Measurements from ENCODE around the gene ZGPAT.

Gene ZGPAT

DNA sequence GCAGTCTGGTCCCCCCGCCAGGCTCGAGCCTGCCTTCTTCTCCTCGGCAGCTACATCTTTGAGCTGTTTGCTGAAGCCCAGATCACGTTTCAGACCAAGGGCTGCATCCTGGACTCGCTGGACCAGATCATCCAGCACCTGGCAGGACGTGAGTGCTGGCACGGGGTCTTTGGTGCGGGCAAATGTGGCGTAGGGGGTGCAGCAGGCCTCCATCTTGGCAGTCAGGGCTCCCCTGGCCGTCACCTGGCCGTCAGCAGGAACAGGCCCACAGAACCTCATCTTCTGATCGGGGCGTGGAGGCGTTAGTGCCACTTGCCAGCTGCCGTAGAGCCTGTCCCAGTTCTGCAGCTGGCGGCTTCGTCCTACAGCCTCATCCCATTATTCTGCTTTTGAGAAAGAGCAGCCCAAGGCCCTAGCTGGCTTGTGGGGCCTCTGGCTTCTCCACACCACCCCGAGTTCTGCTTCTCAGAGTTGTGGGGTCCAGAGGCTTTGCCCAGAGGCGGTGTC, 28.0 kb upstream of the ZGPAT start:
- no peak for DNase-seq

DNA sequence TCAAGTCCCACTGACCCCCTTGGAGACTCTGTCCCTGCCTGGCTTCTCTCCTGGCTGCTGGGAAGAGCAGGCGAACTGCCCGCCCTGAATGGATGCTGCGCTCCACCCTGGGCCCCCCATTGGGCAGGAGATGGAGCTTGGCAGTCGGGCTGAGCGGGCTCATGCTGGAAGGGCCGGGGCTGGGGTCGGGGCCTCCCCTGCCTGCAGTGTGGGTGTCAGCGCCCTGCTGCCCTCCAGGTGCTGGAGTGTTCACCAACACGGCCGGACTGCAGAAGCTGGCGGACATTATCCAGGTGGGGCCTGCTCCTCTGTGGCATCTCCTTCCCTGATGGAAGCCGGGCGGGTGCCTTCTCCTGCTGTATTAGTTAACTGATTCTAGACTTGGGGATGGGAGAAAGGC, 27.4 kb upstream of the ZGPAT start:
- no peak for DNase-seq

DNA sequence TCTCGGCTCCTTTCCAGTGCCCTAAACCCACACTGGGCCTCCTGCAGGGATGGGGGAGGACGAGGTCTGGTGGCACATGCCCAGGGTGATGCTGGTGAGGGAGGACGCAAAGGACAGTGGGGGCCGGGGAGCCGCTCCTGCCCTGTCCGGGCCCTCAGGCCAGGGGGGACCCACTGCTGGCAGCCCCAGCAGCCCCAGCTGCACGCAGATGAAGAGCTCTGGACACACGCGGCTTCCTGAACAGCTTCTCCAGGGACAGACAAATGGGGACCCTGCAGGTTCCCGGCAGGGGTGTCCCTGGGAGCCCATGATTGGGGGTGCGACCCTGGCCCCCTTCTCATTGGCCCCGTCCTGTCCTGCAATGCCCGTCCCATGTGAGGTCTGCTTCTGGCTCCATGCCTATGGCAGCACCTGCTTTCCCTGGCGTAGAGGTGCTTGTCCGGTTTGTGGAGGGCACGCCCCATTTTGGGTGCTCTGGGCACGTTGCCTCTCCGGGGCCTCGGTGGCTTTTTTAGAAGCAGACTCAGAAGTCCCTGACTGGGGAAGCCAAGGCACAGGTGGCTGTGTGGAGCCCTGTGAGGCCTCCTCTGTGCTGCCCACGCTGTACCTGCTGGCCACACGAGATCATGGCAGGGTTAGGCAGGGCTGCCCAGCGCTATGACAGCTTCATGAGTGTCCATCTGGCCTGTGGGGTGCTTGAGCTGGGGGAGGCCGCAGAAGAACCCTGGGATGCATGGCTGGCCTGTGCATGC, 26.8 kb upstream of the ZGPAT start:
- DNase-seq = no peak

DNA sequence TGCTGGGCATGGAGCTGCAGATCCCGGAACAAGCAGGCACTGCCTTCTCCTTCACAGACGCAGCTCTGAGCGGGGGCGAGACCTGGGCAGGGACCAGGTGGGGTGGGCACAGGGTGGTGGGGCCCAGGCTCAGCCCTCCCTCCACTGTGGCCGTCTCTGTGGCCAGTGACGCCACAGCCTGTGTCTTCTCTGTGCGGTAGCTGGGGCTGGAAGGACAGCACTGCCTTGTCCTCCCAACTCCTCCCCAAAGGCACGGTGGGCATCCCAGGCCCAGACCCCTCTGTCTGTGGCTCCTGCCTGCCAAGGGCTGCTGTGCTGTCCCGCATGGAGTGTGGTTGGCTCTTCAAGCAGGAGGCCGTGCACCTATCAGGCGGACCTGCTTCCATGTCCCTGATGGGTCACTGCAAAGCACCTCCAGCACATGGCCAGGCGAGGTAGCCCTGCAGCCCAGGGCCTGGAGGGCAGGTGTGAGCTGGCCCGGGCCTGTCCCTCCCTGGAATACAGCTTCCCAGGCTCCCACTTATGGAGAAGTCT, 26.2 kb upstream of the ZGPAT start:
- DNase-seq = no peak

DNA sequence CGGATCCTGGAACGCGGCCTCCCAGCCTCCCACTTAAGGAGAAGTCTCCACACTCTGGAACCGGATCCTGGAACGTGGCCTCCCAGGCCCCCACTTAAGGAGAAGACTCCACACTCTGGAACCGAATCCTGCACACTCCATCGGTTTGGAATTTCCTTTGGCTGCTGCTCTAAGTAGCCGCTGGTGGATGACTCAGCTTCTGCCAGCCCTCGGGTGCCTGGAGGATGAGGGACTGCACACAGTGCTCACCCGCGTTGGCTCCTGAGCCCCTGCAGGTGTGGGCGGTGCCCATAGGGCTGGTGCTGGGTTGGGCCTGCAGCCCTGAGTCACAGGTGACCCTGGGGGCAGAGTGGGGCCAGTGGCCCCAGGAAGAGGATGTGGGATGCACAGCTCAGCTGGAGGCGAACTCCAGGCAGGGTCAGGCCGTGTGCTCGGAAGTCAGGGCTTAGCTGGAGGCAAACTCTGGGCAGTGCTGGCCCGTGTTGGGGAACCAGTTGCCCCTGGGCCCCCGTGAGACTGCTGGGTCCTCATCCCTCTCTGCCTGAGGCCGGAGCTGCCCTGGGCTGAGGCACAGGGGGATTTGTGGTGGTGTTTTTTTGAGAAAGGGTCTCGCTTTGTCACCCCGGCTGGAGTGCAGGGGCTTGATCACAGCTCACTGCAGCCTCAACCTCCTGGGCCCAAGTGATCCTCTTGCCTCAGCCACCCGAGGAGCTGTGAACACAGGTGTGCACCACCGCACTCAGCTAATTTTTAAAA, 25.3 kb upstream of the ZGPAT start:
- no peak for DNase-seq

DNA sequence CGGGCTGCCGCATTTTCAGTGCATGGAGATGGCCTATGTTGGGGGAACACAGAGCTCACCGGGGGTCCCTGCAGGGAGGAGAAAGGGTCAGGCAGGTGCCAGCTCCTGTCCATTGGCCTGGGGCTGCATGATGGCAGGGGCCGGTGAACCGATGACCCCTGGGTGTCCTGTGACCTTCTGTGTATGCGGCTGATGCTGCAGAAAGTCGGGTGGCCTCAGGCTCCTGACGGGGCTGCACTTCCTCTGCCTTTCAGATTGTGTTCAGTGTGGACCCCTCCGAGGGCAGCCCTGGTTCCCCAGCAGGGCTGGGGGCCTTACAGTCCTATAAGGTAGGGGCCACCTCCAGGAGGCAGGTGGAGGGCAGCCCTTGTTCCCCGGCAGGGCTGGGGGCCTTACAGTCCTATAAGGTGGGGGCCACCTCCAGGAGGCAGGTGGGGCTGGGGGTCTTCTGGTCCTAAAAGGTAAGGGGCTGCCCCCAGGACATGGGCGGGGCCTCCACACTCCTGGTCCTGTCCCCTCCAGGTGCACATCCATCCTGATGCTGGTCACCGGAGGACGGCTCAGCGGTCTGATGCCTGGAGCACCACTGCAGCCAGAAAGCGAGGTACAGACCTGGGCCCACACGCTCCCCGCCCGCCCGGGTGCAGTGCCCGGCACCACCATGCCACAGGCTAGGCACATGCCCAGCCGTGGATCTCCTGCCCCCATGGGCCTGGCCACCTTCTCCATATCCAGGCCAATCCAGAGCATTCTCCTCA, 22.4 kb upstream of the ZGPAT start:
- no peak for DNase-seq

DNA sequence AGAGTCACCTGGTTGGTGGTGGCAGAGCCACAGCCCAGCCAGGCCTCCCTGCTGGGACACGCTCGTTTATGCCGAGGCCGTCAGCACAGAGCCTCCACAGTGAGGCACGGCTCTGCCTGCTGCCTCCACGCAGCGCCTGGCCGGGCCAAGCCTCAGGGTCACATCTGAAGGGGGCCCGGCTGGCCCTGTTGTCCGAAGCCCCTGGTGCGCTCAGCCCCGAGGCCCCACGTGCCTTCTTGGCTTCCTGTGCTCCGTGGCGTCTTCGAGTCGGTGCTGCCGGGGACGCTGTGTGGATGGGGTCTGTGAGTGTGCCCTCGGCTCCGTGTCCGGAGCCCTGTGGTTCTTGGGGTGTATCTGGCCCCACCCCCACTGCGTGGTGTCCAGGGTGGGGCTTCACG, 21.7 kb upstream of the ZGPAT start:
- DNase-seq = no peak

DNA sequence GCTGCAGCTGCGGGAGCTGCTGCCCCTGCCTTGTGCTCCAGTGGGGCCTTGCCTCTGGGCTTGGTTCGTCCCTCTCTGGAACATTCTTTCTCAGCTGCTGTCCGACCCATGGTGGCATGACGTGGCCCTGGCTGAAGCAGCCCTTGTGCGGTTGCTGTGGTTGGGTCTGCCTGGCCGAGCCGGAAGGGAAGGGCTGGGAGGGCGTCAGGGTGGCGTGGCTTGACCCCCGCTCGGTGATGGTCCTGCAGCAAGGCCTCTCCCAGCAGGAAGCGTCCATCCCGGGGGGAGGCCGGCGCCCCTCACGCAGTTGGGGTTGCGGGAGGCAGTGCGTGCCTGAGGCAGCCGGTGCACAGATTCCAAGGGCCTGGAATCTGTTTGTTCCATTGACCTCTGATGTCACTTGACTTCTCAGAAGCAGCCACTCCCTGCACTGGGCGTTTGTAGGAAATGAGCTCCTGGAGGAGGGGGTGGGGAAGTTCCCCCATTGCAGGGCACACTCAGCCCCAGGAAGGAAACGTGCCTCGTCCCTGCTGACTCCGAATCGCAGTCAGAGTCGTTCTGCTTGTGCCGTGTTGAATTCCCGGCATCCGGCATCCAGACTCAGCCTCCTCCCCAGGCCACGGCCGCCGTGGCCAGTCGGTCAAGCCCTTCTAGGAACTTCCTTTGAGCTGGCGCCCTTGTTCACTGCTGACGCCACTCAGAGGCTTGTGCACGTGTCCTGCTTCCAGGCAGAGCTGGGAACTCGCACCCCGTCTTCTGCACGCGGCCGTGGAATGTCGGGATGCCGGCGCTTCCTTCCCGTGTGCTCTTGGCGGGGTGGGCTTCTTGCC, 21.1 kb upstream of the ZGPAT start:
- no peak for DNase-seq

DNA sequence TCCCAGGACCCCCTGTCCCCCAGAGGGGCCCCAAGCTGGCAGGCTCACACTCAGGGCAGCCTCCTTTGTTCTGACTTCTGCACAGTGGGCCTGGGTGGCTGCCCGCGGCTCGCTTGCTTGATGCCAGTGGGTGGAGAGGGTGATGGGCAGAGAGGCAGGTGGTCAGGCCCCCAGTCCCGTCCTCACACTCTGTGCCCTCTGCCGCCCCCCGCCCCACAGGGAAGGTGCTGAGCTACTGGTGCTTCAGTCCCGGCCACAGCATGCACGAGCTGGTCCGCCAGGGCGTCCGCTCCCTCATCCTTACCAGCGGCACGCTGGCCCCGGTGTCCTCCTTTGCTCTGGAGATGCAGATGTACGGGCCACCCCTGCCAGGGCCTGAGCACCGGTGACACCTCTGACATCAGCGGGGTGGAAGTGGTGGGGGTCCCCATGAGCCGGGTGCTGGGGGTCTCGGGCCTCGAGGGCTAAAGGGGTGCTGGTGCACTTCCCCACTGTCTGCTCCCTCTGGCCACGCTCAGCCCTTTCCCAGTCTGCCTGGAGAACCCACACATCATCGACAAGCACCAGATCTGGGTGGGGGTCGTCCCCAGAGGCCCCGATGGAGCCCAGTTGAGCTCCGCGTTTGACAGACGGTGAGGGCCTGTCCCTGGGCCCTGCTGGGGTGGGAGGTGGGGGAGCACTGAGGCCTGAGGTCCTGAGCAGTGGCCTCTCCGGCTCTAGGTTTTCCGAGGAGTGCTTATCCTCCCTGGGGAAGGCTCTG, 20.2 kb upstream of the ZGPAT start:
- no peak for DNase-seq

DNA sequence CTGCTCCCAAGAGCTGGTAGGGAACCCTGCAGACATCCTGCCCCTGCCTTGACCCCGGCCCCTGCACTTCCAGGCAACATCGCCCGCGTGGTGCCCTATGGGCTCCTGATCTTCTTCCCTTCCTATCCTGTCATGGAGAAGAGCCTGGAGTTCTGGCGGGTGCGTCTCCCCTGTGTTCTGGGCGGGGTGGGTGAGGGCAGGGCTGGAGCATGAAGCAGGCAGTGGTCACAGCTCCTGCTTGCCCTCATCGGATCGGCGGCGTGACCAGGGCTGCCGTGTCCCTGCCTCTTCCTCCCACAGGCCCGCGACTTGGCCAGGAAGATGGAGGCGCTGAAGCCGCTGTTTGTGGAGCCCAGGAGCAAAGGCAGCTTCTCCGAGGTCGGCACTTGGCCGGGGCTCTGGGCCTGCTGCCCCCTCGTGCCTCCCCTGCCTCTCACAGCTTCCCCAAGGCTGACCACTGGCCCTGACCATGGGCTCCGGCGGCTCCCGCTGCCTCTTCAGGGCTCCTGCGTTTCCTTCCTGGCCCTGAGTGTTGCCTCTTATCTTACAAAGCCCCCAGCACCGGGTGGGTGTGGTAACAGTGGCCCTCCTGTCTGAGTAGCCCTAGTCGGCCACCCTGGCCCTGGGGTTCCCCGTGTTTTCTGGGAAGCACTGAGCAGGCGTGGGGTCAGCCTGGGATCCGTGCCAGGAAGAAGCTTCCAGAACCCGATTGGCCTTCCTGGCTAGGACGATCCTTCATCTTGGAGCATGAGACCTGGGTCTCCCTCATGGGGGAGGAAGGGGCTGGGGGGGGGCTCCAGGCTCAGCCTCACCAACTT, 19.4 kb upstream of the ZGPAT start:
- no peak for DNase-seq

DNA sequence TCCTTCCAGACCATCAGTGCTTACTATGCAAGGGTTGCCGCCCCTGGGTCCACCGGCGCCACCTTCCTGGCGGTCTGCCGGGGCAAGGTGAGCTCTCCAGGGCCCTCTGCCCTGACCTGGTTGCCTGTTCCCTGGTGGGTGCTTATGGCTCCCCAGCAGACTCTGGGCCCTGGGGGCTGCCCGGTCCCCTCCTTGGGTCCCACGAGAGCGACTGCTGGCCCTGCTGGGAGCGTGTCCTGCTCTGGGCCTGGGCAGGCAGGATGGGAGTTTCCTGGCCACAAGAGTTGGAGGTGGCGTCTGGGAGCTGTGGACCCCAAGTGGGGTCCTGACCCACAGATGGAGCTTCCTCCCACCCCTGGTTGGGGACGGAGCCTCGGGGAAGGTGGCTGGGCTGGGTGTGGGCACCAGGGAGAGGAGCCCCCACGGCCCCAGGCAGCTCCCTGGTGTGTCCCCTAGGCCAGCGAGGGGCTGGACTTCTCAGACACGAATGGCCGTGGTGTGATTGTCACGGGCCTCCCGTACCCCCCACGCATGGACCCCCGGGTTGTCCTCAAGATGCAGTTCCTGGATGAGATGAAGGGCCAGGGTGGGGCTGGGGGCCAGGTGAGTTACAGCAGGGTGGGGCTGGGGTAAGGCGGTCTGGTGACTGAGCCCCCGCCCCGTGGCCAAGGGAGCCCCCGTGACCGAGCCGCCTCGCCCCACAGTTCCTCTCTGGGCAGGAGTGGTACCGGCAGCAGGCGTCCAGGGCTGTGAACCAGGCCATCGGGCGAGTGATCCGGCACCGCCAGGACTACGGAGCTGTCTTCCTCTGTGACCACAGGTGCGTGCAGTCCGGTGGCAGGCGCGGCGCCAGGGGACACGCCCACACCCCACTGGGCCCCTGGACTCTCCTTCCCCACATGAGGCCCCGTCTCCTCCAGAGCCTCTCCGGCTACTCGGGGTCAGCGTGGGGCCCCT, 18.5 kb upstream of the ZGPAT start:
- DNase-seq = no peak

DNA sequence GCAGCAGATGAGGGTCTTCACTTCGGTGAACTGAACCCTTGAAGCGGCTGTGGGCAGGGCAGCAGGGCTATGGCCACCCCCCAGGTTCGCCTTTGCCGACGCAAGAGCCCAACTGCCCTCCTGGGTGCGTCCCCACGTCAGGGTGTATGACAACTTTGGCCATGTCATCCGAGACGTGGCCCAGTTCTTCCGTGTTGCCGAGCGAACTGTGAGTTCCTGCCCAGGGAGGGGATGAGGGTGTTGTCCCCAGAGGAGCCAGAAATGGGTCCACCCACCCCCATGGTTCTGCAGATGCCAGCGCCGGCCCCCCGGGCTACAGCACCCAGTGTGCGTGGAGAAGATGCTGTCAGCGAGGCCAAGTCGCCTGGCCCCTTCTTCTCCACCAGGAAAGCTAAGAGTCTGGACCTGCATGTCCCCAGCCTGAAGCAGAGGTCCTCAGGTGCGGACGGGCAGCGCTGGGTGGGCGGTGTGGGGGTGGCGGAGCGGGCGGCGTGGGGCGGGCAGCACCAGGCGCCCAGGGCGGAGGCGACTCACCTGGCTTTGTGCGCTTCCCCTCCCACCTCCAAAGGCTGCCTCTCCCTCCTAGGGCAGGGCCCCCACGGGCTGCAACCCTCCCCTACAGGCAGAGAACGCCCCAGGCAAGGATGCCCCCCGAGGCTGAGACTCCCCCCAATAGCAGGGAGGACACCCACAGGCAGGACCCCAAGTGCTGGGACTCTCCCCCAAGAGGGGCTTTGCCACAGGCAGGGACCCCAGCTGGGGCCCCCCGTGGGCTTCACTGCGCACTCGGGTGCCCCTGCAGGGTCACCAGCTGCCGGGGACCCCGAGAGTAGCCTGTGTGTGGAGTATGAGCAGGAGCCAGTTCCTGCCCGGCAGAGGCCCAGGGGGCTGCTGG, 17.6 kb upstream of the ZGPAT start:
- DNase-seq = no peak

DNA sequence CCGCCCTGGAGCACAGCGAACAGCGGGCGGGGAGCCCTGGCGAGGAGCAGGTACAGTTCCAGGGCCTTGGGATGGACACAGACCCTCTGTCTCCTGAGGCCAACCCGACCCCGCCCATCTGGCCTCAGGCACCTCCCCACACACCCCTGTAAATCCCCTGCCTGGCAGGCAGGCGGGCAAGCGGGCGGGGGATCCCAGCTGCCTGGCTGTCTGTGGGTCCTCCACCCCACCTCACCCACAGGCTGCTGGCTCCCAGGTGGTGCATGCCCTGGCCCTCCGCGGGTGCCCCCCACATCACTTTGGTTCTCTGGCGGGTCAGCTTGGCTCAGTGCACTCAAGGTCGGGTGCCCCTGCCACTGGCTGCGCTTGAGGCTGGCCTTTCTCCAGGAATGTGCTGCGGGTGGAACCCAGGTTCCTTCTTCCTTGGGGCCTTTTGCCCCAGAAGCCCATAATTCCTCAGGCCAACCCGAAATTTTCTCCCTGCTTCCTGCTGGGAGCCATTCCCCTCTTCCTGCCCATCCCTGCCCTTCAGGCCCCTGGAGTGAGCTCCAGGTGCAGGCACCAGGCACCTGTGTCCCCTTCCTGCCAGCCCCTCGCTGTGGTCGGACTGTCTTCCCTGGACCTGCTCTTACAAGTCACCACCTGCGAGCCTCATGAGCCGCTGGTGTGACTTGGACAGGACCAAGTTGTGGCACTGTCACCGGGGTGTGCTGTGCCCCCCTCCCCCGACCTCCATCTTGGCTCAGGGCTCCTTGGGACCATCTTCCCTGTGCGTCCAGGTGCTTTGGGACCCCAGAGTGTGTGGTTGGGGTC, 16.7 kb upstream of the ZGPAT start:
- DNase-seq = no peak

DNA sequence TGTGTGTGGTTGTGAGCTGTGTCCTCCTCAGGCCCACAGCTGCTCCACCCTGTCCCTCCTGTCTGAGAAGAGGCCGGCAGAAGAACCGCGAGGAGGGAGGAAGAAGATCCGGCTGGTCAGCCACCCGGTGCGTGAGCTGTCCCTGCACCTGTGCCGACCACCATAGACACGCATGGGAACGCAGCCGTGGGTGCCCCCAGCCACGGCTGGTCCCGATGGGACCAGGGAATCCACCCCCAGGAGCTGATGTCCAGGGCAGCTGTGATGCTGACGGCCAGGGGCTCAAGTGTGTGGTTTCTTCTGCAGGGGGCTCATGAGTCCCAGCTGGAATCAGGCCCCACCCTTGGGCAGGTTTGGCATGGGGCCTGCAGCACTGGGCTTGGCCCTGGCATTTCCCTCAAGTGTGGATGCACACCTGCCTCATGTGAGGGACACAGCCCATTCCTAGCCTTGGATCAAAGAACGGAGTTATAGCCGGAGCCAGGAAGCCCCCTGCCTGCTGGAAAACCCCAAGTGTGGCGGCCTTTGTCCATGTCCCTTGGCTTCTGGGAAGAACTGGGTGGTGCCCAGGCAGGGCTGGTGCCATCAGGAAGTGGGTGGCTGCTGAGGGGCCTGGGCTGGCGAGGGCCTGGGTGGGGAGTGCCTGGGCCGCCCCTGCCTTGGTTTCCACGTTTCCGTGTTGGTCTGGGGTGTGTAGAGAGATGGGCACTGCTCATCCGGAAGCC, 16.0 kb upstream of the ZGPAT start:
- DNase-seq = no peak

DNA sequence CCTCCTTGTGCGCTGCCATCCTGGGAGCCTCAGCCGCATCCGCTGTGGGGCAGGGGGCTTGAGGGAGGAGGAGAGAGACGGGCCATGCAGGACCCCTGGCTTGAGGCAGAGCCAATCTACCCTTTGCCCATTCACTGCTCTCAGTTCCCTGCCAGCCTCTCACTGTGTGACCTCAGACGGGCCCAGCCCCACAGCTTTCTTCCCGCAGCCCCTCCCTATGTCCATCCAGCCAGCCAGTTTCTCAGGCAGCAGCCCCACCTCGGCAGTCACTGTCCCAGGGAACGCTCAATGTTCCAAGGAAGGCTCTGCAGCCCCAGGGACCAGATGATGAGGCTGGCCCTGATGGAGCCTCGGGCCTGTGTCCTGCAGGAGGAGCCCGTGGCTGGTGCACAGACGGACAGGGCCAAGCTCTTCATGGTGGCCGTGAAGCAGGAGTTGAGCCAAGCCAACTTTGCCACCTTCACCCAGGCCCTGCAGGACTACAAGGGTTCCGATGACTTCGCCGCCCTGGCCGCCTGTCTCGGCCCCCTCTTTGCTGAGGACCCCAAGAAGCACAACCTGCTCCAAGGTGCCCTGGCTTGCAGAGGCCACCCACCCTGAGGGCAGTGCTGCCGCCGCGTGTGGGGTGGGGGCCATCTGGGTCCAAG, 15.3 kb upstream of the ZGPAT start:
- DNase-seq = no peak

DNA sequence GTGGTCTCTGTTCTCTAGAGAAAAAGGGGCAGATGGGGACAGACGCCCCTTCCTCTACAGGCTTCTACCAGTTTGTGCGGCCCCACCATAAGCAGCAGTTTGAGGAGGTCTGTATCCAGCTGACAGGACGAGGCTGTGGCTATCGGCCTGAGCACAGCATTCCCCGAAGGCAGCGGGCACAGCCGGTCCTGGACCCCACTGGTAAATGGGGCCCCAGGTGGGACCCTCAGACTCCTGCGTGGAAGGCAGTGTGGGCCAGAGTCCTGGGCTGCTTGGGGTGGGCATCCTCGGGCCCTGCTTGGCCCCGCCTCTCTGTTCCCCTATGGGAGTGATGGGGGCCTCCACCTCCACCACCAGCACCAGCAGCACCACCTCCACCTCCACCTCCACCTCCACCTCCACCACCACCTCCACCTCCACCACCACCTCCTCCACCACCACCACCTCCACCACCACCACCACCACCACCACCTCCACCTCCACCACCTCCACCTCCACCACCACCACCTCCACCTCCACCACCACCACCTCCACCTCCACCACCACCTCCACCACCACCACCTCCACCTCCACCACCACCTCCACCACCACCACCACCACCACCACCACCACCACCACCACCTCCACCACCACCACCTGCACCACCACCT, 14.6 kb upstream of the ZGPAT start:
- DNase-seq = no peak
